SK-N-SH (cell line): ENCODE data around the gene NDUFB3. TPM values are rescaled to one million over a fixed set of nuclear protein-coding genes. Genes with fewer than 3 reads are reported as not detected.

Experiments used
- CTCF ChIA-PET: fragments of 300-600, 350-600 bp; formaldehyde crosslinking; extraction: SDS; loops from one replicate; lab custom pipeline; 2021; lab: Yijun Ruan, JAX
- POLR2A ChIA-PET: fragments of 350-600 bp; sonication (Branson Sonifier 250); formaldehyde crosslinking; extraction: SDS; loops from one replicate; lab custom pipeline; 2020; ENCODE audit warnings: antibody characterized with exemption, inconsistent platforms; lab: Yijun Ruan, JAX
- DNase-seq: peaks from one replicate; pipeline ENCODE4 v3.0.0; 2012
- H2AFZ ChIP-seq: fragments of 200-600 bp; sonication (generic); 2 replicates; pipeline ENCODE4 v1.8.1; 2016; ENCODE audit warnings: antibody characterized with exemption, mild to moderate bottlenecking, low read depth
- H3F3A ChIP-seq: fragments of 200-600 bp; sonication (generic); replicated peaks from 2 replicates; pipeline ENCODE3; 2016; ENCODE audit warnings: antibody characterized with exemption, mild to moderate bottlenecking; ENCODE audit not compliant: insufficient read depth
- H3K27ac ChIP-seq, 2 experiments: fragments of 200-500 bp in 1 of 2; fragments of 200-600 bp in 1 of 2; sonication (Bioruptor generic) in 1 of 2; sonication (generic), shearing (Covaris generic) in 1 of 2; 2 replicates each; pipeline versions ENCODE4 v1.5.1 to v1.6.1; 2014 to 2016; ENCODE audit warnings: low read depth in 2 of 2, inconsistent platforms in 1 of 2, low read length in 1 of 2, mild to moderate bottlenecking in 1 of 2, mixed read lengths in 1 of 2
- H3K27me3 ChIP-seq: fragments of 200-600 bp; sonication (generic), shearing (Covaris generic); 2 replicates; pipeline ENCODE4 v1.6.1; 2016; ENCODE audit warnings: mixed run types; ENCODE audit not compliant: insufficient read depth
- H3K36me3 ChIP-seq, 2 experiments: fragments of 200-500 bp in 1 of 2; fragments of 200-600 bp in 1 of 2; sonication (Bioruptor generic) in 1 of 2; sonication (generic) in 1 of 2; replicated peaks in 1 of 2; 2 replicates each; pipeline versions ENCODE3 to v1.5.1; 2014 to 2016; ENCODE audit warnings: low read length in 1 of 2, mild to moderate bottlenecking in 1 of 2; ENCODE audit not compliant: insufficient read depth in 2 of 2, control insufficient read depth in 1 of 2
- H3K4me1 ChIP-seq, 2 experiments: fragments of 200-500 bp in 1 of 2; fragments of 200-600 bp in 1 of 2; sonication (Bioruptor generic) in 1 of 2; sonication (generic), shearing (Covaris generic) in 1 of 2; 2 replicates each; pipeline versions ENCODE4 v1.5.1 to v1.6.1; 2014 to 2016; ENCODE audit warnings: low read depth in 1 of 2, low read length in 1 of 2, mixed run types in 1 of 2; ENCODE audit not compliant: insufficient read depth in 2 of 2, control insufficient read depth in 1 of 2
- H3K4me2 ChIP-seq: fragments of 200-600 bp; sonication (generic), shearing (Covaris generic); 2 replicates; pipeline ENCODE4 v1.6.1; 2017; ENCODE audit warnings: mixed run types
- H3K4me3 ChIP-seq, 2 experiments: fragments of 200-500 bp in 1 of 2; fragments of 200-600 bp in 1 of 2; sonication (Bioruptor generic) in 1 of 2; sonication (generic), shearing (Covaris generic) in 1 of 2; 2 replicates each; pipeline versions ENCODE4 v1.5.1 to v1.8.1; 2014 to 2016; ENCODE audit warnings: low read depth in 2 of 2, inconsistent platforms in 1 of 2, low read length in 1 of 2, mild to moderate bottlenecking in 1 of 2, mixed read lengths in 1 of 2, moderate library complexity in 1 of 2
- H3K79me2 ChIP-seq: fragments of 200-600 bp; sonication (generic); 2 replicates; pipeline ENCODE4 v1.8.1; 2017; ENCODE audit warnings: mild to moderate bottlenecking; ENCODE audit not compliant: insufficient read depth
- H3K9ac ChIP-seq: fragments of 200-600 bp; sonication (generic); 2 replicates; pipeline ENCODE4 v1.6.1; 2017; ENCODE audit warnings: mixed run types
- H3K9me2 ChIP-seq: fragments of 200-600 bp; sonication (generic); 2 replicates; pipeline ENCODE4 v1.6.1; 2017; ENCODE audit warnings: mixed run types
- H3K9me3 ChIP-seq: fragments of 200-600 bp; sonication (generic); 2 replicates; pipeline ENCODE4 v1.6.1; 2017; ENCODE audit warnings: mixed run types, mild to moderate bottlenecking, moderate library complexity
- H4K20me1 ChIP-seq: fragments of 200-600 bp; sonication (generic); 2 replicates; pipeline ENCODE4 v1.6.1; 2017; ENCODE audit warnings: mild to moderate bottlenecking, mixed run types; ENCODE audit not compliant: insufficient read depth
- EZH2phosphoT487 ChIP-seq: fragments of 200-600 bp; sonication (generic); IDR thresholded peaks from 2 replicates; pipeline ENCODE4 v1.6.1; 2017; ENCODE audit warnings: low read depth, mixed run types, mild to moderate bottlenecking, antibody characterized with exemption, moderate library complexity, borderline replicate concordance
- FOSL2 ChIP-seq: IDR thresholded peaks from 2 replicates; pipeline ENCODE4 v1.4.0; 2012; ENCODE audit warnings: low read depth, mild to moderate bottlenecking, moderate library complexity, borderline replicate concordance
- JUND ChIP-seq: IDR thresholded peaks from 2 replicates; pipeline ENCODE4 v1.4.0; 2012
- MEF2A ChIP-seq: IDR thresholded peaks from 2 replicates; pipeline ENCODE4 v1.4.0; 2012; ENCODE audit warnings: low read depth, borderline replicate concordance
- NFIC ChIP-seq: IDR thresholded peaks from 2 replicates; pipeline ENCODE4 v1.4.0; 2012; ENCODE audit warnings: borderline replicate concordance
- NRF1 ChIP-seq: IDR thresholded peaks from 2 replicates; pipeline ENCODE4 v1.6.1; 2012; ENCODE audit warnings: low read depth, mild to moderate bottlenecking, low read length
- POLR2AphosphoS5 ChIP-seq: IDR thresholded peaks from 2 replicates; pipeline ENCODE4 v1.6.1; 2012; ENCODE audit warnings: low read depth, low read length
- RAD21 ChIP-seq: IDR thresholded peaks from 2 replicates; pipeline ENCODE4 v1.6.1; 2012; ENCODE audit warnings: mild to moderate bottlenecking, low read length
- RCOR1 ChIP-seq: fragments of 150-350 bp; IDR thresholded peaks from 2 replicates; pipeline ENCODE4 v1.6.1; 2017; ENCODE audit warnings: antibody characterized with exemption, low read length
- RFX5 ChIP-seq: IDR thresholded peaks from 2 replicates; pipeline ENCODE4 v1.6.1; 2012; ENCODE audit warnings: mild to moderate bottlenecking, improper control_type of control experiment, low read length
- SIN3A ChIP-seq: IDR thresholded peaks from 2 replicates; pipeline ENCODE4 v1.6.1; 2012; ENCODE audit warnings: low read depth, mild to moderate bottlenecking, low read length, moderate library complexity, borderline replicate concordance
- SMC3 ChIP-seq: IDR thresholded peaks from 2 replicates; pipeline ENCODE4 v1.6.1; 2012; ENCODE audit warnings: low read depth, low read length, improper control_type of control experiment
- TCF12 ChIP-seq: IDR thresholded peaks from 2 replicates; pipeline ENCODE4 v1.4.0; 2012
- WGBS: methylation state at CpG from one replicate; pipeline ENCODE4 v1.1.6; 2017; ENCODE audit warnings: low lambda C conversion rate; 5-methylcytosine and 5-hydroxymethylcytosine counted together
- polyA plus RNA-seq, 3 experiments: library from polyadenylated mRNA; depleted of rRNA; stranded (reverse); fragments of >200 nt; gene quantifications; 2 replicates each; pipeline ENCODE4 v1.2.3, GENCODE V29; 2012
- TF ChIP-seq, protein P1 (sequence below): fragments of 150-350 bp; IDR thresholded peaks from 2 replicates; pipeline ENCODE4 v1.6.1; 2017; ENCODE audit warnings: antibody characterized with exemption, low read length, low read depth, borderline replicate concordance
- TF ChIP-seq, protein P2 (sequence below): fragments of 150-350 bp; IDR thresholded peaks from 2 replicates; pipeline ENCODE4 v1.6.1; 2016; ENCODE audit warnings: mild to moderate bottlenecking, low read depth, low read length
- TF ChIP-seq, protein P3 (sequence below): IDR thresholded peaks from 2 replicates; pipeline ENCODE4 v1.4.0; 2012; ENCODE audit warnings: low read depth, borderline replicate concordance

The NDUFB3 gene
- polyA plus RNA-seq, 1 of the 3 experiments (the other 2 are of a cell fraction) = 55.9 TPM

DNA sequence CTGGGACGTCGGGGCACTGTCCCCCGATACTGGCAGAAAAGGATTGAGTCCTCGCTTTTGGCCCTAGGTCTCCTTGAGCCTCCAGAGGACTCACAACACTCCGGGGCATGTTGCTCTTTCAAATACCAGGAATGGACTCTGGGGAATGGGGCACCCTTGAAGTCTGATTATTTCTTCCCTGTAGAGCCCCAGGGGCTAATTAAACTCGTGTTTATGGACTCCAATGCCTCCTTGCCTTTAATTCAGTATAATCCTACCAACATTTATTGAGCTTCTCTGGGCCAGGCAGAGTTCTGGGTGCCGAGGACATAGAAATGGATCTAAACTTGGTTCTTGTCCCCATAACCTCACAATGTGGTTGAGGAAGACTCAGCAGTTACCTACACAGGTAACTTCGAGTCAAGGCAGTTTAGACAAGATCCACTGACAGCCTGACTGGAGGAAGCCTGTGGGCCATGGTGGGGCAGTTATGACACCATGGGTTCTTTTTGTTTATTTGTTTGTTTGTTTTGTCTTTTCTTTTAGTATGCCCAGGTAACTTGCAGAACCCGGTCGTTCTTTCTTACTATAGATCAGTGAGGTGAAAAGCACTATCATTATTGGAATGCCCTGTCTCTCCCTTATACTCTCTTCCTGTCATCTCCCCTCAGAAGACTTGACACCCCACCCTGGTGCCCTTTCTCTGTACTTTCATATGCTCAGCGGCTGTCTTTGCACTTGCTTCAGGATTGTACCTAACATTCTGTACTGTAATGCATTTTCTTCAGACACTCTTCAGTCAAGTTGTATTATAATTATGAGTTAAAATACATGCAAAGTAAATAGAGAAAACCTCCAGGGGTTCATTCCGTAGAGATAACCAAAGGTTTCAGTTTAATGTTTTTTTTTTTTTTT is 47.4 kb downstream of the NDUFB3 start:
- POLR2A ChIA-PET = no interaction called here
- peak overlapping the region; percentile 72; the same call in 1 of the 2 replicates for H2AFZ ChIP-seq

GRCh38 chr2:201122276-201122675 is 50.5 kb downstream of the NDUFB3 start:
- Histone ChIP-seq H4K20me1 (no peaks in the 10 kb centered on the region), H3K36me3 (peaks cover 0 to 2% of the 10 kb centered on the region in 2 experiments), H3K9me2 (no peaks in the 10 kb centered on the region), H3K27me3 (no peaks in the 10 kb centered on the region)
- DNase-seq = no peak
- TF ChIP-seq RCOR1 (no peak), RFX5 (no peak), RAD21 (no peak), JUND (no peak), MEF2A (no peak), POLR2AphosphoS5 (no peak), NRF1 (no peak), NFIC (no peak), SMC3 (no peak), EZH2phosphoT487 (no peak), FOSL2 (no peak), TCF12 (no peak)
- TF ChIP-seq, protein P1, sequence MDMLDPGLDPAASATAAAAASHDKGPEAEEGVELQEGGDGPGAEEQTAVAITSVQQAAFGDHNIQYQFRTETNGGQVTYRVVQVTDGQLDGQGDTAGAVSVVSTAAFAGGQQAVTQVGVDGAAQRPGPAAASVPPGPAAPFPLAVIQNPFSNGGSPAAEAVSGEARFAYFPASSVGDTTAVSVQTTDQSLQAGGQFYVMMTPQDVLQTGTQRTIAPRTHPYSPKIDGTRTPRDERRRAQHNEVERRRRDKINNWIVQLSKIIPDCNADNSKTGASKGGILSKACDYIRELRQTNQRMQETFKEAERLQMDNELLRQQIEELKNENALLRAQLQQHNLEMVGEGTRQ = no peak
- TF ChIP-seq, protein P2, sequence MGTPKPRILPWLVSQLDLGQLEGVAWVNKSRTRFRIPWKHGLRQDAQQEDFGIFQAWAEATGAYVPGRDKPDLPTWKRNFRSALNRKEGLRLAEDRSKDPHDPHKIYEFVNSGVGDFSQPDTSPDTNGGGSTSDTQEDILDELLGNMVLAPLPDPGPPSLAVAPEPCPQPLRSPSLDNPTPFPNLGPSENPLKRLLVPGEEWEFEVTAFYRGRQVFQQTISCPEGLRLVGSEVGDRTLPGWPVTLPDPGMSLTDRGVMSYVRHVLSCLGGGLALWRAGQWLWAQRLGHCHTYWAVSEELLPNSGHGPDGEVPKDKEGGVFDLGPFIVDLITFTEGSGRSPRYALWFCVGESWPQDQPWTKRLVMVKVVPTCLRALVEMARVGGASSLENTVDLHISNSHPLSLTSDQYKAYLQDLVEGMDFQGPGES = no peak
- TF ChIP-seq, protein P3, sequence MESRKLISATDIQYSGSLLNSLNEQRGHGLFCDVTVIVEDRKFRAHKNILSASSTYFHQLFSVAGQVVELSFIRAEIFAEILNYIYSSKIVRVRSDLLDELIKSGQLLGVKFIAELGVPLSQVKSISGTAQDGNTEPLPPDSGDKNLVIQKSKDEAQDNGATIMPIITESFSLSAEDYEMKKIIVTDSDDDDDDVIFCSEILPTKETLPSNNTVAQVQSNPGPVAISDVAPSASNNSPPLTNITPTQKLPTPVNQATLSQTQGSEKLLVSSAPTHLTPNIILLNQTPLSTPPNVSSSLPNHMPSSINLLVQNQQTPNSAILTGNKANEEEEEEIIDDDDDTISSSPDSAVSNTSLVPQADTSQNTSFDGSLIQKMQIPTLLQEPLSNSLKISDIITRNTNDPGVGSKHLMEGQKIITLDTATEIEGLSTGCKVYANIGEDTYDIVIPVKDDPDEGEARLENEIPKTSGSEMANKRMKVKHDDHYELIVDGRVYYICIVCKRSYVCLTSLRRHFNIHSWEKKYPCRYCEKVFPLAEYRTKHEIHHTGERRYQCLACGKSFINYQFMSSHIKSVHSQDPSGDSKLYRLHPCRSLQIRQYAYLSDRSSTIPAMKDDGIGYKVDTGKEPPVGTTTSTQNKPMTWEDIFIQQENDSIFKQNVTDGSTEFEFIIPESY = no peak
- TF ChIP-seq, all 33 proteins: peak for 0
- Histone ChIP-seq H3K4me2 (no peak overlapping the region), H3K9ac (no peak overlapping the region), H3K79me2 (peaks cover 100% of the 10 kb centered on the region), H3K4me3 (no peak overlapping the region), H3K9me3 (no peaks in the 10 kb centered on the region), H3K27ac (no peak overlapping the region), H3K4me1 (peaks cover 11 to 41% of the 10 kb centered on the region in 2 experiments; a peak in 3 of 4 replicates), H2AFZ (no peak overlapping the region), H3F3A (peaks cover 11% of the 10 kb centered on the region)
- WGBS = 100% methylated on average over 1 of the region's 1 CpG
- CTCF ChIA-PET = interaction anchor here (1.0 kb wide), 1 partner anchor 221 kb away, joined by 3 read pairs; no protein-coding TSS in a partner anchor
- POLR2A ChIA-PET = no interaction called here

More for the DNA sequence above, 47.4 kb downstream of the NDUFB3 start:
- CTCF ChIA-PET = interaction anchor here (1.2 to 1.9 kb wide), 4 partner anchors 26 to 156 kb away, joined by 3 to 4 read pairs (median 3); partner anchors contain the start of gene ORC2
- Histone ChIP-seq H3K9ac (peak overlapping the region; percentile 69), H3K9me3 (no peaks in the 10 kb centered on the region), H3K4me3 (peak overlapping the region; percentile 52 to 86), H3K4me2 (peak overlapping the region; percentile 97), H3K27ac (peak overlapping the region; percentile 40 to 92; a peak in 3 of 4 replicates), H3K4me1 (peaks cover 0 to 19% of the 10 kb centered on the region in 2 experiments; a peak in 3 of 4 replicates), H4K20me1 (no peaks in the 10 kb centered on the region), H3K9me2 (no peaks in the 10 kb centered on the region), H3K36me3 (peaks cover 0 to 2% of the 10 kb centered on the region in 2 experiments)
- no peak for DNase-seq
- TF ChIP-seq RFX5 (no peak), SIN3A (0 out of 2 replicates have a peak, but pooled peaks have one; percentile 7)
- TF ChIP-seq, all 33 proteins: peak for 1
- peaks cover 9% of the 10 kb centered on the region for H3F3A ChIP-seq
- WGBS = 50% methylated on average over 7 of the region's 12 CpGs
- peaks cover 93% of the 10 kb centered on the region for H3K79me2 ChIP-seq
- H3K27me3 ChIP-seq = no peaks in the 10 kb centered on the region
